GM15510 (cell line): Measurements from ENCODE around the gene GFPT1.

ENCODE experiments used
- POLR2A ChIP-seq: IDR thresholded peaks from 3 replicates; pipeline ENCODE4 v1.6.1; 2011; ENCODE audit warnings: borderline replicate concordance; ENCODE audit not compliant: insufficient read length; ENCODE audit errors: extremely low read depth

Gene GFPT1

GRCh38 chr2:69296421-69296820 lies 90.6 kb downstream of the GFPT1 start:
- TF ChIP-seq POLR2A, result no peak

- TF ChIP-seq POLR2A, result no peak
These were observed 94.8 kb downstream of the GFPT1 start for GRCh38 chr2:69292256-69292655.

GRCh38 chr2:69291721-69292120 lies 95.3 kb downstream of the GFPT1 start:
- no peak for TF ChIP-seq POLR2A

GRCh38 chr2:69291004-69291650 lies 95.9 kb downstream of the GFPT1 start:
- no peak for TF ChIP-seq POLR2A

- TF ChIP-seq POLR2A, result no peak
These were observed 98.6 kb downstream of the GFPT1 start for GRCh38 chr2:69288429-69288828.

- TF ChIP-seq POLR2A, result no peak
These were observed 99.5 kb downstream of the GFPT1 start for GRCh38 chr2:69287544-69287943.

GRCh38 chr2:69285379-69285894 lies 101.6 kb downstream of the GFPT1 start:
- TF ChIP-seq POLR2A, result no peak

- no peak for TF ChIP-seq POLR2A
These were observed 106.1 kb downstream of the GFPT1 start for GRCh38 chr2:69280796-69281412.

- TF ChIP-seq POLR2A, result no peak
These were observed 106.9 kb downstream of the GFPT1 start for GRCh38 chr2:69279931-69280681.

- no peak for TF ChIP-seq POLR2A
These were observed 107.8 kb downstream of the GFPT1 start for GRCh38 chr2:69279211-69279610.

- TF ChIP-seq POLR2A, result no peak
These were observed 108.7 kb downstream of the GFPT1 start for GRCh38 chr2:69278366-69278765.

GRCh38 chr2:69275490-69275889 lies 111.5 kb downstream of the GFPT1 start:
- no peak for TF ChIP-seq POLR2A

GRCh38 chr2:69272803-69273471 lies 114.1 kb downstream of the GFPT1 start:
- no peak for TF ChIP-seq POLR2A

GRCh38 chr2:69271831-69272257 lies 115.2 kb downstream of the GFPT1 start:
- TF ChIP-seq POLR2A, result no peak
